ENCODE measurements around the gene TNFRSF19. TPM values are rescaled to one million over a fixed set of nuclear protein-coding genes. Genes with fewer than 3 reads are reported as not detected.

Gene TNFRSF19
- total and polyA plus RNA-seq, 10 of the 15 experiments (the other 5 are each of a cell fraction or from before 2014, with no cell fraction given) = 16.4 to 46.2 (median 35.4) TPM

DNA sequence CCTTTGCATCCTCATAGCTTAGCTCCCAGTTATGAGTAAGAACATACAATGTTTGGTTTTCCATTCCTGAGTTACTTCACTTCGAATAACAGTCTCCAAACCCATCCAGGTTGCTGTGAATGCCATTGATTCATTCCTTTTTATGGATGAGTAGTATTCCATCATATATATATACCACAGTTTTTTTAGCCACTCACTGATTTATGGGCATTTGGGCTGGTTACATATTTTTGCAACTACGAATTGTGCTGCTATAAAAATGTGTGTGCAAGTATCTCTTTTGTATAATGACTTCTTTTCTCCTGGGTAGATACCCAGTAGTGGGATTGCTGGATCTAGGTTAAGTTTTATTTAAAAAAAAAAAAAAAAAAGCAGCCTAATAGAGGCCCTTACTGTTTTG lies 14.1 kb downstream of the TNFRSF19 start:
- WGBS (ENCODE audit: insufficient coverage, insufficient replicate concordance, low lambda C conversion rate, missing lambda C conversion rate) = 0% methylated on average over 2 of the region's 2 CpGs
- ATAC-seq (no peak), DNase-seq (ENCODE audit: low read depth, low spot score) (no peak), FAIRE-seq (no peak)
- in situ Hi-C loops (cut with MboI) = no loop called here
- Histone ChIP-seq H4K20me1 (ENCODE audit: control insufficient read depth, insufficient read depth) (no peaks in the 10 kb centered on the region), H3K4me2 (ENCODE audit: control insufficient read depth, insufficient read depth) (no peak overlapping the region), H3K9ac (ENCODE audit: control insufficient read depth, insufficient read depth, low read length) (no peak overlapping the region), H3K9me3 (replicated peaks; ENCODE audit: control insufficient read depth, insufficient read depth, low read length) (no peaks in the 10 kb centered on the region), H3K27ac (ENCODE audit: control insufficient read depth, insufficient read depth) (no peak overlapping the region), H3K4me1 (ENCODE audit: control insufficient read depth, insufficient read depth, low read length) (no peaks in the 10 kb centered on the region; the same call in 1 of the 2 replicates), H3K4me3 (no peak overlapping the region), H3K36me3 (ENCODE audit: control insufficient read depth in 2 of 2, insufficient read depth in 2 of 2, low read length in 1 of 2) (peaks cover 0 to 4% of the 10 kb centered on the region in 2 experiments; a peak in 2 of 4 replicates), H3K79me2 (ENCODE audit: control insufficient read depth, insufficient read depth, low read length) (peaks cover 63% of the 10 kb centered on the region), H2AFZ (ENCODE audit: control insufficient read depth, low read depth, low read length) (no peak overlapping the region), H3K27me3 (replicated peaks in 1 of 2; ENCODE audit: control insufficient read depth in 2 of 2, insufficient read depth in 2 of 2, low read length in 1 of 2) (no peaks in the 10 kb centered on the region; a peak in 2 of 4 replicates)
- CTCF ChIA-PET = no interaction called here
- no TSS peak for BruUV-seq (replicated peaks)
- RAD21 ChIA-PET (ENCODE audit: unreplicated experiment) = no interaction called here
- intact Hi-C loops (cut with micrococcal nuclease; ENCODE audit: unreplicated experiment) = no loop called here
- SMC1A ChIA-PET (ENCODE audit: uncharacterized antibody, unreplicated experiment) = interaction anchor here (1.2 kb wide), 1 partner anchor 134 kb away, joined by 3 read pairs; no protein-coding TSS in a partner anchor
- TF ChIP-seq, protein P1, sequence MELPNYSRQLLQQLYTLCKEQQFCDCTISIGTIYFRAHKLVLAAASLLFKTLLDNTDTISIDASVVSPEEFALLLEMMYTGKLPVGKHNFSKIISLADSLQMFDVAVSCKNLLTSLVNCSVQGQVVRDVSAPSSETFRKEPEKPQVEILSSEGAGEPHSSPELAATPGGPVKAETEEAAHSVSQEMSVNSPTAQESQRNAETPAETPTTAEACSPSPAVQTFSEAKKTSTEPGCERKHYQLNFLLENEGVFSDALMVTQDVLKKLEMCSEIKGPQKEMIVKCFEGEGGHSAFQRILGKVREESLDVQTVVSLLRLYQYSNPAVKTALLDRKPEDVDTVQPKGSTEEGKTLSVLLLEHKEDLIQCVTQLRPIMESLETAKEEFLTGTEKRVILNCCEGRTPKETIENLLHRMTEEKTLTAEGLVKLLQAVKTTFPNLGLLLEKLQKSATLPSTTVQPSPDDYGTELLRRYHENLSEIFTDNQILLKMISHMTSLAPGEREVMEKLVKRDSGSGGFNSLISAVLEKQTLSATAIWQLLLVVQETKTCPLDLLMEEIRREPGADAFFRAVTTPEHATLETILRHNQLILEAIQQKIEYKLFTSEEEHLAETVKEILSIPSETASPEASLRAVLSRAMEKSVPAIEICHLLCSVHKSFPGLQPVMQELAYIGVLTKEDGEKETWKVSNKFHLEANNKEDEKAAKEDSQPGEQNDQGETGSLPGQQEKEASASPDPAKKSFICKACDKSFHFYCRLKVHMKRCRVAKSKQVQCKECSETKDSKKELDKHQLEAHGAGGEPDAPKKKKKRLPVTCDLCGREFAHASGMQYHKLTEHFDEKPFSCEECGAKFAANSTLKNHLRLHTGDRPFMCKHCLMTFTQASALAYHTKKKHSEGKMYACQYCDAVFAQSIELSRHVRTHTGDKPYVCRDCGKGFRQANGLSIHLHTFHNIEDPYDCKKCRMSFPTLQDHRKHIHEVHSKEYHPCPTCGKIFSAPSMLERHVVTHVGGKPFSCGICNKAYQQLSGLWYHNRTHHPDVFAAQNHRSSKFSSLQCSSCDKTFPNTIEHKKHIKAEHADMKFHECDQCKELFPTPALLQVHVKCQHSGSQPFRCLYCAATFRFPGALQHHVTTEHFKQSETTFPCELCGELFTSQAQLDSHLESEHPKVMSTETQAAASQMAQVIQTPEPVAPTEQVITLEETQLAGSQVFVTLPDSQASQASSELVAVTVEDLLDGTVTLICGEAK (IDR thresholded peaks at IDR 0.05; ENCODE audit: borderline replicate concordance) = no peak
- TF ChIP-seq SUZ12 (IDR thresholded peaks at IDR 0.05; ENCODE audit: unreplicated experiment) (no peak), SMARCA5 (IDR thresholded peaks at IDR 0.05) (no peak), BCL11A (IDR thresholded peaks at IDR 0.05; ENCODE audit: low read depth, low read length) (no peak), CREM (IDR thresholded peaks at IDR 0.05; ENCODE audit: low read depth) (no peak), NR2F1 (conservative IDR thresholded peaks at IDR 0.05) (no peak), FOXM1 (IDR thresholded peaks at IDR 0.05; ENCODE audit: low read depth, low read length) (no peak), NR2C2 (IDR thresholded peaks at IDR 0.05; ENCODE audit: borderline replicate concordance, control insufficient read depth, insufficient read length, low read depth) (no peak), SRF (IDR thresholded peaks at IDR 0.05; ENCODE audit: low read depth in 2 of 2, low read length in 2 of 2) (no peak), STAT3 (IDR thresholded peaks at IDR 0.05; ENCODE audit: low read depth, low read length) (no peak), RB1 (IDR thresholded peaks at IDR 0.05; ENCODE audit: borderline replicate concordance) (no peak), ZBED1 (IDR thresholded peaks at IDR 0.05; ENCODE audit: borderline replicate concordance) (no peak), EGR1 (IDR thresholded peaks at IDR 0.05; ENCODE audit: borderline replicate concordance in 1 of 2, low read depth in 2 of 2, low read length in 2 of 2) (no peak), SIN3A (IDR thresholded peaks at IDR 0.05; ENCODE audit: low read depth, low read length) (no peak), ZNF207 (IDR thresholded peaks at IDR 0.05; ENCODE audit: borderline replicate concordance) (no peak), SP1 (IDR thresholded peaks at IDR 0.05; ENCODE audit: low read depth, low read length) (no peak), ASH2L (IDR thresholded peaks at IDR 0.05; ENCODE audit: borderline replicate concordance, low read depth) (no peak), CBX5 (IDR thresholded peaks at IDR 0.05; ENCODE audit: low read depth) (no peak), KDM1A (IDR thresholded peaks at IDR 0.05; ENCODE audit: borderline replicate concordance) (no peak)
- POLR2A ChIA-PET = no interaction called here

Measured in GM12878 (cell line).